ENCODE results near the gene SLX4.

Gene SLX4

GRCh38 chr16:3625911-3626732, 14.7 kb upstream of the SLX4 start:
- Histone ChIP-seq H3K27me3 (replicated peaks; ENCODE audit: insufficient read depth, low read length) (no peaks in the 10 kb centered on the region), H3K9ac (ENCODE audit: low read length) (no peak overlapping the region; the same call in 1 of the 2 replicates), H3K9me2 (replicated peaks; ENCODE audit: insufficient read depth, low read length) (no peaks in the 10 kb centered on the region), H3K4me2 (ENCODE audit: low read depth, low read length) (peak overlapping the region; percentile 35; the same call in 1 of the 2 replicates), H3K36me3 (replicated peaks; ENCODE audit: insufficient read depth, low read length) (no peaks in the 10 kb centered on the region), H3K4me3 (ENCODE audit: low read length) (no peak overlapping the region), H2AFZ (ENCODE audit: low read length) (no peak overlapping the region), H4K20me1 (ENCODE audit: insufficient read depth, low read length) (no peaks in the 10 kb centered on the region), H3K4me1 (ENCODE audit: low read length) (peaks cover 50% of the 10 kb centered on the region), H3K27ac (ENCODE audit: low read length) (peak overlapping the region; percentile 92; the same call in 1 of the 2 replicates), H3K79me2 (ENCODE audit: low read length) (peaks cover 7% of the 10 kb centered on the region), H3F3A (ENCODE audit: insufficient read depth, low read length) (peaks cover 57% of the 10 kb centered on the region), H3K9me3 (replicated peaks; ENCODE audit: insufficient read depth, low read length) (no peaks in the 10 kb centered on the region)
- TF ChIP-seq EZH2phosphoT487 (IDR thresholded peaks at IDR 0.05; ENCODE audit: low read length) (no peak), CTCF (IDR thresholded peaks at IDR 0.05; ENCODE audit: low read length) (peak; percentile 39)
- peak; percentile 71 for DNase-seq

- H3K4me2 ChIP-seq (ENCODE audit: low read depth, low read length): peak overlapping the region; percentile 35; the same call in 1 of the 2 replicates
- H3F3A ChIP-seq (ENCODE audit: insufficient read depth, low read length): peaks cover 58% of the 10 kb centered on the region
- no peak for DNase-seq
- no peaks in the 10 kb centered on the region for H4K20me1 ChIP-seq (ENCODE audit: insufficient read depth, low read length)
- H3K4me1 ChIP-seq (ENCODE audit: low read length): peaks cover 53% of the 10 kb centered on the region
- H3K9ac ChIP-seq (ENCODE audit: low read length): no peak overlapping the region
- H3K36me3 ChIP-seq (replicated peaks; ENCODE audit: insufficient read depth, low read length): no peaks in the 10 kb centered on the region
- H3K79me2 ChIP-seq (ENCODE audit: low read length): peaks cover 13% of the 10 kb centered on the region
- no peaks in the 10 kb centered on the region for H3K9me2 ChIP-seq (replicated peaks; ENCODE audit: insufficient read depth, low read length)
- H3K27ac ChIP-seq (ENCODE audit: low read length): peak overlapping the region; percentile 92; the same call in 1 of the 2 replicates
- no peaks in the 10 kb centered on the region for H3K27me3 ChIP-seq (replicated peaks; ENCODE audit: insufficient read depth, low read length)
- H2AFZ ChIP-seq (ENCODE audit: low read length): no peak overlapping the region
- TF ChIP-seq EZH2 (optimal IDR thresholded peaks at IDR 0.05; ENCODE audit: low read depth, low read length) (no peak), CTCF (IDR thresholded peaks at IDR 0.05; ENCODE audit: low read length) (no peak)
- H3K4me3 ChIP-seq (ENCODE audit: low read length): no peak overlapping the region
- no peaks in the 10 kb centered on the region for H3K9me3 ChIP-seq (replicated peaks; ENCODE audit: insufficient read depth, low read length)
These were observed 13.9 kb upstream of the SLX4 start for GRCh38 chr16:3625331-3625730.

- peaks cover 30% of the 10 kb centered on the region for H3K79me2 ChIP-seq (ENCODE audit: low read length)
- no peak overlapping the region for H2AFZ ChIP-seq (ENCODE audit: low read length)
- TF ChIP-seq EZH2phosphoT487 (IDR thresholded peaks at IDR 0.05; ENCODE audit: low read length) (no peak), EZH2 (optimal IDR thresholded peaks at IDR 0.05; ENCODE audit: low read depth, low read length) (no peak), CTCF (IDR thresholded peaks at IDR 0.05; ENCODE audit: low read length) (no peak)
- peak overlapping the region; percentile 80 for H3K4me2 ChIP-seq (ENCODE audit: low read depth, low read length)
- H3K9ac ChIP-seq (ENCODE audit: low read length): peak overlapping the region; percentile 65
- H3K36me3 ChIP-seq (replicated peaks; ENCODE audit: insufficient read depth, low read length): no peaks in the 10 kb centered on the region
- peak overlapping the region; percentile 30 for H3K4me3 ChIP-seq (ENCODE audit: low read length)
- no peaks in the 10 kb centered on the region for H3K27me3 ChIP-seq (replicated peaks; ENCODE audit: insufficient read depth, low read length)
- peak overlapping the region; percentile 92 for H3K27ac ChIP-seq (ENCODE audit: low read length)
- no peaks in the 10 kb centered on the region for H3K9me3 ChIP-seq (replicated peaks; ENCODE audit: insufficient read depth, low read length)
- no peaks in the 10 kb centered on the region for H3K9me2 ChIP-seq (replicated peaks; ENCODE audit: insufficient read depth, low read length)
- no peaks in the 10 kb centered on the region for H4K20me1 ChIP-seq (ENCODE audit: insufficient read depth, low read length)
- H3F3A ChIP-seq (ENCODE audit: insufficient read depth, low read length): peaks cover 58% of the 10 kb centered on the region
- peak; percentile 79 for DNase-seq
- peaks cover 53% of the 10 kb centered on the region for H3K4me1 ChIP-seq (ENCODE audit: low read length)
These were observed 12.2 kb upstream of the SLX4 start for GRCh38 chr16:3623642-3624041.

All from MM.1S (cell line).